NOMO-1 treated with dmso at 0.1 percent for 144 hours (cell line): ENCODE data around the gene FAM222A.

Experiments used
- DNase-seq: peaks from one replicate; lab custom pipeline; 2025; ENCODE audit not compliant: unreplicated experiment; lab: John Stamatoyannopoulos, UW

FAM222A gene

DNA sequence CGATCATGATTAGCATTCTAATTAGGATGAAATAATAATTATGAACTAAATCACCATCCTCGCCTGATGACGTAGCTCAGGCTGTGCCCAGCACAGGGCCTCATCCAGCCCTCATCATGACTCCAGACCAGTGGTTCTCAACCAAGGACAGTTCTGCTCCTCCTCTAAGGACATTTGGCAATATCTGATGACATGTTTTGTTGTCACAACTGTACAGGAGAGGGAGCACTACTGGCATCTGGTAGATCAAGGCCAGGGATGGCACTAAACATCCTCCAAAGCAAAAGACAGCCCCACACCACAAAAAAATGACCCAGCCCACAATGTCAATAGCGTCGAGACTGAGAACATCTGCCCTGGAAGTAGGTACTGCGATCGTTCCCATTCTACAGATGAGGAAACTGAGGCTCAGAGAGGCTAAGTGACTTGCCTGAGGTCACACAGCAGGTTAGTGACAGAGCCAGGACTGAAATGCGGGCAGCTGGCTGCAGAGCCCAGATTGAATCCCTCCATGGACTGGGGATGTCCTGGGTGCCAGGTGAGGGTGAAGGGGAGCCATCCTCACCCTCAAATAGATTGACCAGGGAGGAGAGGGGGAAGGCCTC is 104.1 kb downstream of the FAM222A start:
- no peak for DNase-seq

GRCh38 chr12:109818253-109818652 is 104.6 kb downstream of the FAM222A start:
- no peak for DNase-seq

- no peak for DNase-seq
Observed at GRCh38 chr12:109818905-109819500, 105.4 kb downstream of the FAM222A start.
